Esophagus (tissue), 2 donors: ENCODE results near the gene IL16. TPM values are rescaled to one million over a fixed set of nuclear protein-coding genes. Genes with fewer than 3 reads are reported as not detected.

Source experiments
- H3K27ac ChIP-seq, 2 donors: one replicate each; pipeline ENCODE4 v1.5.1; 2013; ENCODE audit warnings: low read depth in 2 of 2, mild to moderate bottlenecking in 2 of 2, inconsistent platforms in 1 of 2, low read length in 1 of 2, moderate library complexity in 1 of 2
- H3K27me3 ChIP-seq, 2 donors: one replicate each; pipeline ENCODE4 v1.6.1; 2013; ENCODE audit warnings: low read length in 2 of 2, control low read depth in 1 of 2, mild to moderate bottlenecking in 1 of 2; ENCODE audit not compliant: insufficient read depth in 2 of 2, control insufficient read depth in 1 of 2
- H3K36me3 ChIP-seq, 2 donors: one replicate each; pipeline ENCODE4 v1.6.1; 2013; ENCODE audit warnings: low read length in 1 of 2; ENCODE audit not compliant: control insufficient read depth in 2 of 2, insufficient read depth in 2 of 2
- H3K4me1 ChIP-seq, 2 donors: one replicate each; pipeline ENCODE4 v1.6.1; 2013; ENCODE audit warnings: low read length in 1 of 2; ENCODE audit not compliant: control insufficient read depth in 2 of 2, insufficient read depth in 2 of 2
- H3K4me3 ChIP-seq, 2 donors: one replicate each; pipeline ENCODE4 v1.5.1; 2013; ENCODE audit warnings: low read length in 2 of 2, mild to moderate bottlenecking in 2 of 2, low read depth in 1 of 2, moderate library complexity in 1 of 2
- H3K9me3 ChIP-seq, 2 donors: one replicate each; pipeline ENCODE4 v1.6.1; 2013; ENCODE audit warnings: mild to moderate bottlenecking in 2 of 2, low read depth in 1 of 2, low read length in 1 of 2, moderate library complexity in 1 of 2; ENCODE audit not compliant: control insufficient read depth in 2 of 2, insufficient read depth in 1 of 2
- WGBS, 2 donors: extraction: QIAGEN DNeasy Blood & Tissue Kit; methylation state at CpG; one replicate each; pipeline ENCODE4 v1.1.7; 2013; 5-methylcytosine and 5-hydroxymethylcytosine counted together
- polyA plus RNA-seq, 2 donors: library from polyadenylated mRNA; stranded (reverse); fragments of 200-250 nt; gene quantifications; one replicate each; pipeline ENCODE4 v1.2.3, GENCODE V29; 2013
- donor health status: healthy with polysubstance abuse.
- donor health status: Bipolar disorder and iron deficiency.

The IL16 gene
- polyA plus RNA-seq, 2 donors, result 2.6 to 3.1 TPM

DNA sequence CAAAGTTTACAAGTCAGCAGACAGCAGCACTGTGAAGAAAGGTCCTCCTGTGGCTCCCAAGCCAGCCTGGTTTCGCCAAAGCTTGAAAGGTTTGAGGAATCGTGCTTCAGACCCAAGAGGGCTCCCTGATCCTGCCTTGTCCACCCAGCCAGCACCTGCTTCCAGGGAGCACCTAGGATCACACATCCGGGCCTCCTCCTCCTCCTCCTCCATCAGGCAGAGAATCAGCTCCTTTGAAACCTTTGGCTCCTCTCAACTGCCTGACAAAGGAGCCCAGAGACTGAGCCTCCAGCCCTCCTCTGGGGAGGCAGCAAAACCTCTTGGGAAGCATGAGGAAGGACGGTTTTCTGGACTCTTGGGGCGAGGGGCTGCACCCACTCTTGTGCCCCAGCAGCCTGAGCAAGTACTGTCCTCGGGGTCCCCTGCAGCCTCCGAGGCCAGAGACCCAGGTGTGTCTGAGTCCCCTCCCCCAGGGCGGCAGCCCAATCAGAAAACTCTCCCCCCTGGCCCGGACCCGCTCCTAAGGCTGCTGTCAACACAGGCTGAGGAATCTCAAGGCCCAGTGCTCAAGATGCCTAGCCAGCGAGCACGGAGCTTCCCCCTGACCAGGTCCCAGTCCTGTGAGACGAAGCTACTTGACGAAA lies 103.1 kb downstream of the IL16 start:
- H3K4me1 ChIP-seq, result peaks cover 3 to 15% of the 10 kb centered on the region in 2 donors
- no peaks in the 10 kb centered on the region for H3K9me3 ChIP-seq
- 73 to 81% methylated on average over 14 of the region's 14 CpGs for WGBS, 2 donors
- peaks cover 0 to 2% of the 10 kb centered on the region in 2 donors for H3K36me3 ChIP-seq
- peak overlapping the region in 1 of 2 donors; percentile 11 for H3K4me3 ChIP-seq
- H3K27me3 ChIP-seq, result no peaks in the 10 kb centered on the region
- H3K27ac ChIP-seq, result no peak overlapping the region

- Histone ChIP-seq H3K27ac (no peak overlapping the region), H3K36me3 (peaks cover 0 to 7% of the 10 kb centered on the region in 2 donors), H3K9me3 (no peaks in the 10 kb centered on the region), H3K27me3 (no peaks in the 10 kb centered on the region), H3K4me3 (no peak overlapping the region), H3K4me1 (peaks cover 3 to 15% of the 10 kb centered on the region in 2 donors)
- 79 to 86% methylated on average over 4 of the region's 4 CpGs for WGBS, 2 donors
These were observed 104.7 kb downstream of the IL16 start for GRCh38 chr15:81301385-81301784.

GRCh38 chr15:81301815-81302399 lies 105.2 kb downstream of the IL16 start:
- Histone ChIP-seq H3K4me3 (no peak overlapping the region), H3K36me3 (peaks cover 0 to 10% of the 10 kb centered on the region in 2 donors)

DNA sequence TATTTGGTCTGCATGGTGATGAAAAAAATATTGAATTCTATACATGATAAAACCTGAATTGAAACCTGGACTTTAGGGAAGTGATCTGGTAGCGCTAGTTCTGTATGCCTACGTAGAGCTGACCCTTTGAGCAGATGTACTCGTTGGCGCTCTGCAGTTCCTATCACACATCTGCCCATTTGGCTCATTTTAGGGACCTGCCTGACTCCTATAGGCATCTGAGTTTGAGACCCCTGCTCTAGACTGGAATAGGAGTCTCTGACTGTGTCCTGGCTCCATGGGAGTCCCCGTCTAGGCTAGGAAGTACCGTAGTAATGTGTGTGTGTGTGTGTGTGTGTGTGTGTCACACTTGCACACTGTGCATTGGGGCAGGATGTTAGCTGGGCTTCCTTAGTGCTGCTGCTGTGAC lies 106.0 kb downstream of the IL16 start:
- Histone ChIP-seq H3K4me1 (peaks cover 0 to 10% of the 10 kb centered on the region in 2 donors), H3K27me3 (no peaks in the 10 kb centered on the region), H3K4me3 (no peak overlapping the region), H3K27ac (peak overlapping the region in 1 of 2 donors; percentile 12), H3K36me3 (peaks cover 0 to 10% of the 10 kb centered on the region in 2 donors), H3K9me3 (no peaks in the 10 kb centered on the region)
- WGBS, 2 donors, result 68 to 83% methylated on average over 6 of the region's 6 CpGs

More at GRCh38 chr15:81301815-81302399, 105.2 kb downstream of the IL16 start:
- Histone ChIP-seq H3K4me1 (peaks cover 3 to 15% of the 10 kb centered on the region in 2 donors), H3K9me3 (no peaks in the 10 kb centered on the region), H3K27ac (peak overlapping the region in 1 of 2 donors; percentile 5), H3K27me3 (no peaks in the 10 kb centered on the region)
- WGBS, 2 donors, result 69% methylated on average over 5 of the region's 5 CpGs

GRCh38 chr15:81303244-81304225 lies 106.9 kb downstream of the IL16 start:
- Histone ChIP-seq H3K4me1 (peaks cover 0 to 10% of the 10 kb centered on the region in 2 donors), H3K4me3 (no peak overlapping the region), H3K27ac (peak overlapping the region; percentile 66 to 73), H3K9me3 (no peaks in the 10 kb centered on the region), H3K27me3 (no peaks in the 10 kb centered on the region), H3K36me3 (peaks cover 3 to 11% of the 10 kb centered on the region in 2 donors)
- 62 to 69% methylated on average over 9 of the region's 9 CpGs for WGBS, 2 donors

DNA sequence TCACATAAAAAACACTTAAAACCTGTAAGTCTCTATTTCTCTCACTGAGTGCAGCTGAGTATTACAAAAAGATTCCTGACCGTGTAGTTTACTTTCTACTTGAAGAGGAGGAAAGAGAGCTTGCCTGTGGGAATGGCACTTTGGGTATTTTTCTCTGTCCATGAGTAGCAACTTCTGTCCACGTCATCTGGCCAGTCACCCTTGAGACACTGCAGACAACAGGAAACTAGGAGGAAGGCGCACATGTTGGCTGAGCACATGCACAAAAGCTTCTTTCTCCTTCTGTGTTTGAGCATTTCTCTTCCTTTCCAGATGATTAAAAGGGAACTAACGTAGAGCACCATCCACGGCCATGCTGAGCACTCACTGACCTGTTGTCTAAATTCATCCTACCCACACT lies 107.5 kb downstream of the IL16 start:
- Histone ChIP-seq H3K4me3 (no peak overlapping the region), H3K27ac (peak overlapping the region; percentile 66 to 71), H3K4me1 (peaks cover 0 to 10% of the 10 kb centered on the region in 2 donors), H3K27me3 (no peaks in the 10 kb centered on the region), H3K9me3 (no peaks in the 10 kb centered on the region), H3K36me3 (peaks cover 3 to 16% of the 10 kb centered on the region in 2 donors)
- WGBS, 2 donors, result 50 to 52% methylated on average over 5 of the region's 5 CpGs

- WGBS, 2 donors, result 78 to 79% methylated on average over 2 of the region's 2 CpGs
- H3K36me3 ChIP-seq, result peaks cover 14 to 36% of the 10 kb centered on the region in 2 donors
These were observed 111.6 kb downstream of the IL16 start for GRCh38 chr15:81308260-81308659.

DNA sequence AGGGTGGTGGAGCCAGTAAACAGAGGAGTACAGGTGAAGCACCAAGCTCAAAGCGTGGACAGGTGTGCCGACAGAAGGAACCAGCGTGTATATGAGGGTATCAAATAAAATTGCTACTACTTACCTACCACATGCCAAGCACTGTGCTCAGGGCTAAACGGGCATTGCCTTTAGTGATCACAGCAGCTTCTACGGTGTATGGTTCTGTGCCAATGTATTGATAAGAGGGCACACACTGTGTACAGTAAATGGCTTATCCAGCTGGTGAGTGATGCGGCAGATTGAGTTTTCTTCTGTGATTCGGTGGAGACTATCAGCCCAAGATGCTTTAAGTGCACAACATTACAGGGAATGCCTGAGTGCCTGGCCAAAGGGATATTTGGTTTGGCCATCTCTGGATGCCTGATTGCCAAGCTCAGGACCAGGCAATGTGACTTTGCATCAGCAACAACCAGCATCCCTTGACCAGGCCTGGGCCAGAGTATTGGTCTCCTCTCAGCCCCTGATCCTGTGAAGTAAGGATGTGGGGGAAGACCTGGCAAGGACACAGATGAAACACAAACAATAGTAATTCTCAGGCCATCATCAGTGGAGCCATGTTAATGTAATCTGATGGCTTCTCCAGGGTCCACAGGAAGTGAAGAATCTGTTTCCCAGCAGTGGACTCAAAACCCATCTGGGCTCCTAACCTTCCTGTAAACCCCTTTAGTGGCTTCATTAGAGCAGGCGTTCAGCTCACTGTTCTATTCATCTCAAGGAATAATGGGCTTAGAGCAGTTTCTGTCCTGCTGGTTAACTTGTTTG lies 113.2 kb downstream of the IL16 start:
- Histone ChIP-seq H3K27ac (no peak overlapping the region), H3K36me3 (peaks cover 14 to 37% of the 10 kb centered on the region in 2 donors), H3K27me3 (no peaks in the 10 kb centered on the region), H3K4me3 (no peak overlapping the region), H3K4me1 (peaks cover 0 to 9% of the 10 kb centered on the region in 2 donors), H3K9me3 (no peaks in the 10 kb centered on the region)
- WGBS, 2 donors, result 94 to 95% methylated on average over 8 of the region's 8 CpGs

More at GRCh38 chr15:81308260-81308659, 111.6 kb downstream of the IL16 start:
- Histone ChIP-seq H3K27me3 (no peaks in the 10 kb centered on the region), H3K4me1 (peaks cover 0 to 13% of the 10 kb centered on the region in 2 donors), H3K9me3 (no peaks in the 10 kb centered on the region), H3K27ac (no peak overlapping the region), H3K4me3 (no peak overlapping the region)
